Measurements from ENCODE around the gene ODC1. TPM values are rescaled to one million over a fixed set of nuclear protein-coding genes. Genes with fewer than 3 reads are reported as not detected.

ODC1 gene
- total RNA-seq, 4 donors from 2014 or later = 16.5 to 76.6 (median 40.8) TPM

DNA sequence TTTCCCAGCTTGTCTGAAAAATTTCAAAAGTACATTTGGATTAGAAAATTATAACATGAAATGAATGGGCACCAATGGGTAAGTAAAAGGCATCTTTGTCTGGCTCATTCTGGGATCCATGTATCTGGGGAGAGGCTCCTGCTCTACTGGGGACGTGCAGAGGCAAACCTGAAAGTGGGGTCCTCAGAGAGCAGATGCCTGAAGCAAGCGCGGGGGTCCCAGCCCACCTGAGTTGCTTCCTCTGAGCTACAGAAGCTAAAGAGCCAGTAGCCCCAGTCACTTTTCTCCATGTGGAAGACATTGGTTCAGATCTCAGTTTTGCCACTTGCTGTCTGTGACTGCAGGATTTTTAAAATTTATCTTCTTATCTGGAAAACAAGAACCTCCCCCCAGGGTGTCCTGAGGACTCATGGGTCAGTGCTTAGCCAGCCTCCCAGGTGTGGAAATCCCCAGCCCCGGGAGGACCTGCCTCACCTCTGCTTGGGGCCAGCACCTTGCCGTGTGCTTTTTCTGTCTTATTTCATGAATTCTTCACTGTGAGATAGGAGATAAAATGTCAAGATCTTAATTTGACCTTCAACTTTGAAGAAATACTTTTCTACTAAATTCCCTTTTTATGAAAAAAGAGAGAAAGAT lies 25.1 kb upstream of the ODC1 start:
- TF ChIP-seq POLR2A (IDR thresholded peaks at IDR 0.05) (no peak), POLR2AphosphoS5 (IDR thresholded peaks at IDR 0.05) (no peak), EP300 (IDR thresholded peaks at IDR 0.05) (no peak)
- TF ChIP-seq, protein P1, sequence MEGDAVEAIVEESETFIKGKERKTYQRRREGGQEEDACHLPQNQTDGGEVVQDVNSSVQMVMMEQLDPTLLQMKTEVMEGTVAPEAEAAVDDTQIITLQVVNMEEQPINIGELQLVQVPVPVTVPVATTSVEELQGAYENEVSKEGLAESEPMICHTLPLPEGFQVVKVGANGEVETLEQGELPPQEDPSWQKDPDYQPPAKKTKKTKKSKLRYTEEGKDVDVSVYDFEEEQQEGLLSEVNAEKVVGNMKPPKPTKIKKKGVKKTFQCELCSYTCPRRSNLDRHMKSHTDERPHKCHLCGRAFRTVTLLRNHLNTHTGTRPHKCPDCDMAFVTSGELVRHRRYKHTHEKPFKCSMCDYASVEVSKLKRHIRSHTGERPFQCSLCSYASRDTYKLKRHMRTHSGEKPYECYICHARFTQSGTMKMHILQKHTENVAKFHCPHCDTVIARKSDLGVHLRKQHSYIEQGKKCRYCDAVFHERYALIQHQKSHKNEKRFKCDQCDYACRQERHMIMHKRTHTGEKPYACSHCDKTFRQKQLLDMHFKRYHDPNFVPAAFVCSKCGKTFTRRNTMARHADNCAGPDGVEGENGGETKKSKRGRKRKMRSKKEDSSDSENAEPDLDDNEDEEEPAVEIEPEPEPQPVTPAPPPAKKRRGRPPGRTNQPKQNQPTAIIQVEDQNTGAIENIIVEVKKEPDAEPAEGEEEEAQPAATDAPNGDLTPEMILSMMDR (IDR thresholded peaks at IDR 0.05) = no peak
- DNase-seq (ENCODE audit: low spot score in 2 of 2) = peak in 1 of 2 donors; percentile 18
- peaks cover 7% of the 10 kb centered on the region for H3K27me3 ChIP-seq
- H3K9me3 ChIP-seq = no peaks in the 10 kb centered on the region
- WGBS = 69% methylated on average over 5 of the region's 5 CpGs
- H3K4me1 ChIP-seq = no peaks in the 10 kb centered on the region
- no peak overlapping the region for H3K27ac ChIP-seq
- no peak overlapping the region for H3K4me3 ChIP-seq
- no peaks in the 10 kb centered on the region for H3K36me3 ChIP-seq

DNA sequence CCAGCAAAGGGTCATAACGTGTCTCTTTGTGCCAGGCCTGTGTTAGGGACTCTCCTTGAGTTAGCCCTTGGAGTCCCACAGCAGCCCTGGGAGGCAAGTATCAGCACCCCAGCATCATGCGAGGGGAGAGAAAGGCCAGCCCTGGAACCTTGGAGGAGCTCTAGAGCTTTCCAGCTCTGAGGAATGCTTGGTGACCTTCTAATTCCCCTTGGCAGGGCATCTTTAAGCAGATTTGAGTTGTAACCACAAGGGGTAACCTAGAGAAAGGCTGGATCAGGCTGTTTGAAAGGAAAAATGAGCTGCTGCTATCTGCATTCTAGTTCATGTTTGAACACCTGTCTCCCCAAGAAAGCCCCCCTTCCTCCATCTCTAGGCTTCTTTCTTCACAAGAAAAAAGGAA lies 23.8 kb upstream of the ODC1 start:
- no peaks in the 10 kb centered on the region for H3K4me1 ChIP-seq
- no peak overlapping the region for H3K27ac ChIP-seq
- WGBS = 80% methylated on average over 2 of the region's 2 CpGs
- no peak overlapping the region for H3K4me3 ChIP-seq
- H3K36me3 ChIP-seq = no peaks in the 10 kb centered on the region
- TF ChIP-seq POLR2AphosphoS5 (IDR thresholded peaks at IDR 0.05) (no peak), EP300 (IDR thresholded peaks at IDR 0.05) (no peak), POLR2A (IDR thresholded peaks at IDR 0.05) (no peak)
- TF ChIP-seq, protein P1 (IDR thresholded peaks at IDR 0.05) = no peak
- peaks cover 7% of the 10 kb centered on the region for H3K27me3 ChIP-seq
- DNase-seq (ENCODE audit: low spot score in 2 of 2) = peak; percentile 13 to 16
- no peaks in the 10 kb centered on the region for H3K9me3 ChIP-seq

DNA sequence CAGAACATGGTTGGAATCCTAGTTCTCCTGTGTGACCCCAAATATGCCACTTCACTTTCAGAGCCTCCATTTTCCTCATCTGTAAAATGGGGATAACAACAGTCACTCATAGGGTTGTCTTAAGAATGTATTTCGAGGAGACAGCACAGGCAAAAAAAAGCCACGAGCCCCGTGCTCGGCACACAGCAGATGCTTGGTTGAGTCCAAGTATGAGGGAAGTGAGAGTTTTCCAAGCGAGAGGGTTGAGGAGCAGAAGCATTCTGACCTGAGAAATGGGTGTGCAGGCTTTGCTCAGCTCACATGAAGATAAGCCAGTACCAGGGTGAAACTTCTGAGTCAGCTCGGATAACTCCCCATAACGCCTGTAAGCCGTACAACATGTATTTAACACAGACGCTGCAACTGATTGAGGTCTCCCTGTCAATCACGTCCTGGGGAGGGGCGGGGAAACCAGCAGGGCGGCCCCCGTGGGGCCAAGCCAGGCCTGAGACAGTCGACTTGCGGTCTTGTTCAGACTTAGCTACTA lies 23.0 kb upstream of the ODC1 start:
- H3K9me3 ChIP-seq = no peaks in the 10 kb centered on the region
- 76% methylated on average over 15 of the region's 15 CpGs for WGBS
- DNase-seq (ENCODE audit: low spot score in 2 of 2) = peak; percentile 32 to 71
- no peaks in the 10 kb centered on the region for H3K4me1 ChIP-seq
- no peak for TF ChIP-seq EP300 (IDR thresholded peaks at IDR 0.05)
- TF ChIP-seq POLR2AphosphoS5 (IDR thresholded peaks at IDR 0.05) = no peak
- TF ChIP-seq POLR2A (IDR thresholded peaks at IDR 0.05) = no peak
- TF ChIP-seq, protein P1 (IDR thresholded peaks at IDR 0.05) = no peak
- no peak overlapping the region for H3K4me3 ChIP-seq
- peaks cover 7% of the 10 kb centered on the region for H3K27me3 ChIP-seq
- H3K36me3 ChIP-seq = no peaks in the 10 kb centered on the region
- no peak overlapping the region for H3K27ac ChIP-seq

DNA sequence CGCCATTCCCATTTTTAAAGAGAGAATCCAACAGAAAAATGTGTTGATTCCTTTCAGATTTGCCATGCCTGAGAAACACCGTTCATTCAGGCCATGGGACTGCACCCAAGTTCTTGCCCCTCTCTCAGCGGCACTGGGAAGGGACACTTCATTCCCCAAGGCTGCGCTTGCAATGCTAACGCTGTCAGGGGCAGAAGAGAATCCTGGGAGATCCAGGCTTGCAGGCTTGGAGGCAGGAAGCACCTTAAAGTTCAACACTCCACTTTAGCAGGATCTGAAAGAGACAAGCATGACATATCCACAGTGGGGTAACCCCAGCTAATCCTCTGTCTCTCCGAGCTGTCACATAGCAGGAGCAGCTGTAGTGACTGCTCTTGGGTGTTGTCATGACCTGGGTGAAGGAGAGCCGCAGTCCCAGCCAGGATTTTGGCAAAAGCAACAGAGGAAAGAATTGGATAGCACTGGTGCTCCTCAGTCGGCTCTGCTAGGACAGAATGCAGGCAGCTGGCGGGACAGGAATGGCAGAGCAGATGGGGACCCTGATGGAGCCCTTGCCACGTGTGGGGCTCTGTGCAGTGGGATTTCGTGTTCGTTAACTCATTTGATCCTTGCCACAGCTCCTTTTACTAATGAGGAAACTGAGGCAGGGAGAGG lies 22.0 kb upstream of the ODC1 start:
- no peak overlapping the region for H3K4me3 ChIP-seq
- no peaks in the 10 kb centered on the region for H3K36me3 ChIP-seq
- peak; percentile 15 to 40 for DNase-seq (ENCODE audit: low spot score in 2 of 2)
- H3K4me1 ChIP-seq = no peaks in the 10 kb centered on the region
- WGBS = 81% methylated on average over 5 of the region's 12 CpGs
- H3K27me3 ChIP-seq = peaks cover 7% of the 10 kb centered on the region
- no peaks in the 10 kb centered on the region for H3K9me3 ChIP-seq
- TF ChIP-seq POLR2AphosphoS5 (IDR thresholded peaks at IDR 0.05) (no peak), POLR2A (IDR thresholded peaks at IDR 0.05) (no peak), EP300 (IDR thresholded peaks at IDR 0.05) (no peak)
- TF ChIP-seq, protein P1 (IDR thresholded peaks at IDR 0.05) = no peak
- no peak overlapping the region for H3K27ac ChIP-seq

DNA sequence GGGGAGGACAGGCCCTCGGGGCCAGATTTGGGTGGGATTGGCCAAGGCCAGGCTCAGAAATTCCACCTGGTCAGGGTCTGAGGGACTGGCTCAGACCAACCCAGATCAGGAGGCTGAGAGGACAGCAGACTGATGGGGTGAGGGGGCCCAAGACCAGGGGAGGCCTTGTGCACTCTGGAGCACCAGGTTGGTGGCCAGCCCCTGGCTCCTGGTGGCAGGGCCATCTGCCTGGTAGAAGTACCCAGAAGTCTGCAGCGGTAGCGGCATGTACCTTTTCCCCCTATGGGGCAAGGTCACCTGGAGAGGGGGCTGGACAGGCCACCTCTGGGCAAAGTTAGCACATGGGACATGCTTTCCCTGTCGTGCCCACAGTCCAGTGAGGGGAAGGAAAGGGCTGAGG lies 21.2 kb upstream of the ODC1 start:
- Histone ChIP-seq H3K9me3 (no peaks in the 10 kb centered on the region), H3K4me1 (no peaks in the 10 kb centered on the region), H3K4me3 (no peak overlapping the region), H3K27ac (no peak overlapping the region), H3K27me3 (peaks cover 7% of the 10 kb centered on the region), H3K36me3 (no peaks in the 10 kb centered on the region)
- TF ChIP-seq EP300 (IDR thresholded peaks at IDR 0.05) = no peak
- TF ChIP-seq POLR2AphosphoS5 (IDR thresholded peaks at IDR 0.05) = no peak
- no peak for TF ChIP-seq POLR2A (IDR thresholded peaks at IDR 0.05)
- TF ChIP-seq, protein P1 (IDR thresholded peaks at IDR 0.05) = no peak
- peak; percentile 48 to 67 for DNase-seq (ENCODE audit: low spot score in 2 of 2)
- 83% methylated on average over 1 of the region's 4 CpGs for WGBS
